HEK293 (cell line): ENCODE data around the gene OSCP1.

Experiments used
- AEBP2 ChIP-seq: fragments of 450-650 bp; formaldehyde crosslinking; IDR thresholded peaks from 2 replicates; pipeline ENCODE4 v1.5.1; 2016; ENCODE audit warnings: missing biosample characterization, missing genetic modification characterization, borderline replicate concordance
- BCL6B ChIP-seq: fragments of 450-650 bp; formaldehyde crosslinking; IDR thresholded peaks from 2 replicates; pipeline ENCODE4 v1.5.1; 2017; ENCODE audit warnings: missing biosample characterization, missing genetic modification characterization
- CTCF ChIP-seq: fragments of 450-650 bp; formaldehyde crosslinking; IDR thresholded peaks from 2 replicates; pipeline ENCODE4 v1.5.1; 2016; ENCODE audit warnings: missing biosample characterization, missing genetic modification characterization
- GLI2 ChIP-seq: fragments of 450-650 bp; formaldehyde crosslinking; IDR thresholded peaks from 2 replicates; pipeline ENCODE4; 2017; ENCODE audit warnings: missing biosample characterization, missing genetic modification characterization, low read depth, borderline replicate concordance
- MZF1 ChIP-seq: fragments of 450-650 bp; formaldehyde crosslinking; IDR thresholded peaks from 2 replicates; pipeline ENCODE4 v1.5.1; 2017; ENCODE audit warnings: missing biosample characterization, missing genetic modification characterization, borderline replicate concordance
- PATZ1 ChIP-seq: fragments of 450-650 bp; formaldehyde crosslinking; IDR thresholded peaks from 2 replicates; pipeline ENCODE4 v1.5.1; 2016; ENCODE audit warnings: missing biosample characterization, missing genetic modification characterization
- PRDM1 ChIP-seq: fragments of 450-650 bp; formaldehyde crosslinking; IDR thresholded peaks from 2 replicates; pipeline ENCODE4; 2016; ENCODE audit warnings: missing biosample characterization, missing genetic modification characterization
- SCRT1 ChIP-seq: fragments of 450-650 bp; formaldehyde crosslinking; IDR thresholded peaks from 2 replicates; pipeline ENCODE4 v1.5.1; 2016; ENCODE audit warnings: missing biosample characterization, missing genetic modification characterization, borderline replicate concordance
- SP2 ChIP-seq: fragments of 450-650 bp; formaldehyde crosslinking; IDR thresholded peaks from 2 replicates; pipeline ENCODE4 v1.5.1; 2016; ENCODE audit warnings: missing biosample characterization, missing genetic modification characterization
- TSHZ1 ChIP-seq: fragments of 450-650 bp; formaldehyde crosslinking; IDR thresholded peaks from 2 replicates; pipeline ENCODE4 v1.5.1; 2016; ENCODE audit warnings: missing biosample characterization, missing genetic modification characterization, borderline replicate concordance
- ZBTB17 ChIP-seq: fragments of 450-650 bp; formaldehyde crosslinking; IDR thresholded peaks from 2 replicates; pipeline ENCODE4 v1.5.1; 2016; ENCODE audit warnings: missing biosample characterization, missing genetic modification characterization
- ZBTB6 ChIP-seq: fragments of 450-650 bp; formaldehyde crosslinking; IDR thresholded peaks from 2 replicates; pipeline ENCODE4 v1.5.1; 2017; ENCODE audit warnings: missing biosample characterization, missing genetic modification characterization
- ZIC2 ChIP-seq: fragments of 450-650 bp; formaldehyde crosslinking; IDR thresholded peaks from 2 replicates; pipeline ENCODE4 v1.5.1; 2016; ENCODE audit warnings: missing biosample characterization, missing genetic modification characterization
- ZNF10 ChIP-seq: fragments of 450-650 bp; formaldehyde crosslinking; IDR thresholded peaks from 2 replicates; pipeline ENCODE4 v1.5.1; 2017; ENCODE audit warnings: missing biosample characterization, missing genetic modification characterization
- ZNF266 ChIP-seq: fragments of 450-650 bp; formaldehyde crosslinking; IDR thresholded peaks from 2 replicates; pipeline ENCODE4 v1.5.1; 2016; ENCODE audit warnings: missing biosample characterization, missing genetic modification characterization, low read depth
- ZNF274 ChIP-seq, 2 experiments: fragments of 200-500 bp in 1 of 2; fragments of 450-650 bp in 1 of 2; sonication (Bioruptor generic) in 1 of 2; formaldehyde crosslinking in 1 of 2; IDR thresholded peaks; 2 replicates each; pipeline versions ENCODE4 v1.5.1 to v1.6.1; 2014 to 2016; ENCODE audit warnings: borderline replicate concordance in 1 of 2, inconsistent platforms in 1 of 2, low read length in 1 of 2, missing biosample characterization in 1 of 2, missing genetic modification characterization in 1 of 2
- ZNF449 ChIP-seq: fragments of 450-650 bp; formaldehyde crosslinking; IDR thresholded peaks from 2 replicates; pipeline ENCODE4 v1.5.1; 2017; ENCODE audit warnings: missing biosample characterization, mild to moderate bottlenecking, missing genetic modification characterization, moderate library complexity
- ZNF473 ChIP-seq: fragments of 450-650 bp; formaldehyde crosslinking; IDR thresholded peaks from 2 replicates; pipeline ENCODE4 v1.5.1; 2017; ENCODE audit warnings: missing biosample characterization, missing genetic modification characterization
- ZNF488 ChIP-seq: fragments of 450-650 bp; formaldehyde crosslinking; IDR thresholded peaks from 2 replicates; pipeline ENCODE4 v1.5.1; 2016; ENCODE audit warnings: missing biosample characterization, missing genetic modification characterization
- ZNF501 ChIP-seq: fragments of 450-650 bp; formaldehyde crosslinking; IDR thresholded peaks from 2 replicates; pipeline ENCODE4 v1.5.1; 2016; ENCODE audit warnings: missing biosample characterization, missing genetic modification characterization
- ZNF513 ChIP-seq: fragments of 450-650 bp; IDR thresholded peaks from 2 replicates; pipeline ENCODE4 v1.5.1; 2018; ENCODE audit warnings: missing biosample characterization, missing genetic modification characterization
- ZNF514 ChIP-seq: fragments of 450-650 bp; formaldehyde crosslinking; IDR thresholded peaks from 2 replicates; pipeline ENCODE4 v1.5.1; 2016; ENCODE audit warnings: missing biosample characterization, missing genetic modification characterization
- ZNF654 ChIP-seq: fragments of 450-650 bp; formaldehyde crosslinking; IDR thresholded peaks from 2 replicates; pipeline ENCODE4 v1.5.1; 2016; ENCODE audit warnings: low read depth, missing biosample characterization, missing genetic modification characterization

The OSCP1 gene

GRCh38 chr1:36420836-36421317 lies 29.4 kb downstream of the OSCP1 start (continued):
- TF ChIP-seq TSHZ1 (tag by site-specific recombination) (no peak), CTCF (tag by site-specific recombination) (peak; percentile 93), PATZ1 (tag by site-specific recombination) (no peak), ZNF274 (IDR thresholded peaks at IDR 0.05; ENCODE audit: low read length) (no peak), ZNF274 (tag by site-specific recombination; IDR thresholded peaks at IDR 0.05; ENCODE audit: borderline replicate concordance) (no peak), ZBTB17 (tag by site-specific recombination) (peak; percentile 53), ZNF514 (tag by site-specific recombination) (no peak), ZIC2 (no peak), ZNF488 (tag by site-specific recombination) (no peak), ZNF654 (tag by site-specific recombination) (peak; percentile 95), GLI2 (tag by site-specific recombination) (no peak), MZF1 (tag by site-specific recombination) (no peak), ZNF10 (tag by site-specific recombination) (no peak), ZNF449 (tag by site-specific recombination) (no peak), ZNF473 (tag by site-specific recombination) (no peak), ZNF513 (no peak), BCL6B (tag by site-specific recombination) (no peak), ZNF266 (tag by site-specific recombination) (no peak), PRDM1 (peak; percentile 96), ZBTB6 (no peak), AEBP2 (tag by site-specific recombination) (no peak), SCRT1 (tag by site-specific recombination) (no peak), SP2 (tag by site-specific recombination) (no peak), ZNF501 (0 out of 2 replicates have a peak, but pooled peaks have one; percentile 22)
